ENCODE results near the gene GDPD5. TPM values are rescaled to one million over a fixed set of nuclear protein-coding genes. Genes with fewer than 3 reads are reported as not detected.

Gene GDPD5
- total and polyA plus RNA-seq, 9 of the 15 experiments (the other 6 are each of a cell fraction or from before 2014, with no cell fraction given): 0.32 to 27.3 (median 8.0) TPM

DNA sequence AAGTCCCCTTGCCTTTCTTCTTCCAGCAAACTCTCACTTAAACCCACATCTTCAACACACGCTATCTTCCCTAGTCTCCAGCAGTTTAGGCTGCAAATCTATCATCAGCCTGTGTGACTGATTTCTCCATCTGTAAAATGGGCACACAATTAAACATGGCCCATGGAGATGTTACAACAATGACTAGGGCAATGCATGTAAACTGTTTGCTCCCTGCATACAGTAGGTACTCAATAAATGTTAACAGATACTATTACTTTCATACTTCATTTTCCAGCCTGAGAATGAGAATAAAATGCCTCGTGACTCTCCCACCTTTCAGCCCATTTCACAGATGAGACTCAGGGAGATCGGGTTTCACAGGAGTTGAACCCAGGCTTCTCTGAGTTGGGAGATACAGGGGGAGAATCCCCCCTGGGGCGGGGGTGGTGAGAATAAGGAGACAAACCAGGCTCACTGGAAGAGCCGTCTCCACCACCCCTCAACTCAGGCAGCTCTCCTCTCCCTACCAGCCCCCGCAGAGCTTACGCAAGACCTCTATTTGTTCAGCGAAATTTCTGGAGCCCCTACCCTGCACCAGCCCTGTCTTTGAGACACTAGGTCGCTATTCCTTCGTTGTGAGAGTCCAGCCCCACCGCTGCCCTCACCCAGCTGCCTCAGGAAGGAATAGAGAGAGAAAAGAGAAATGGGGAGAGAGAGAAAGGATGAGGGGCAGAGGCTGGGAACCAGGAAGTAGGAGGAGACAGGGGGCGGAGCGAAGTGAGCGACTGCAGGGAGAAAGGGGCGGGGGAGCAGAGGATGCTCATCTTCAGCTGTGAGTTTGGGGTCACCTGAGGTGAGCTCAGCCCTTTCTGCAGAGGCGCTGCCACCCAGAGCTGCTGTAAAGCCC, 50.6 kb downstream of the GDPD5 start (continued):
- TF ChIP-seq TSC22D4 (tag; IDR thresholded peaks at IDR 0.05) (no peak), CAMTA2 (CRISPR knock-in tag; conservative IDR thresholded peaks at IDR 0.05) (no peak), NFXL1 (CRISPR knock-in tag; IDR thresholded peaks at IDR 0.05) (no peak), RBFOX2 (IDR thresholded peaks at IDR 0.05; ENCODE audit: low read depth, low read length) (peak; percentile 39; the same call in 1 of the 2 replicates), DACH1 (IDR thresholded peaks at IDR 0.05; ENCODE audit: partially characterized antibody) (no peak), HNRNPH1 (optimal IDR thresholded peaks at IDR 0.05; ENCODE audit: low read depth, low read length) (no peak), POLR2H (tag; IDR thresholded peaks at IDR 0.05; ENCODE audit: low read depth) (no peak), NCOA6 (IDR thresholded peaks at IDR 0.05) (no peak), KAT8 (IDR thresholded peaks at IDR 0.05; ENCODE audit: low read depth) (no peak), STAG1 (CRISPR knock-in tag; IDR thresholded peaks at IDR 0.05; ENCODE audit: borderline replicate concordance) (no peak; the same call in 1 of the 2 replicates), EWSR1 (IDR thresholded peaks at IDR 0.05; ENCODE audit: borderline replicate concordance, low read depth, partially characterized antibody) (no peak), TAF9B (IDR thresholded peaks at IDR 0.05; ENCODE audit: partially characterized antibody) (no peak), ZNF184 (CRISPR knock-in tag; IDR thresholded peaks at IDR 0.05) (no peak), CBX1 (IDR thresholded peaks at IDR 0.05; ENCODE audit: low read depth) (peak; percentile 42; the same call in 1 of the 2 replicates), KLF16 (IDR thresholded peaks at IDR 0.05) (no peak), NFRKB (IDR thresholded peaks at IDR 0.05; ENCODE audit: low read depth) (no peak)
- TF ChIP-seq, protein P1, sequence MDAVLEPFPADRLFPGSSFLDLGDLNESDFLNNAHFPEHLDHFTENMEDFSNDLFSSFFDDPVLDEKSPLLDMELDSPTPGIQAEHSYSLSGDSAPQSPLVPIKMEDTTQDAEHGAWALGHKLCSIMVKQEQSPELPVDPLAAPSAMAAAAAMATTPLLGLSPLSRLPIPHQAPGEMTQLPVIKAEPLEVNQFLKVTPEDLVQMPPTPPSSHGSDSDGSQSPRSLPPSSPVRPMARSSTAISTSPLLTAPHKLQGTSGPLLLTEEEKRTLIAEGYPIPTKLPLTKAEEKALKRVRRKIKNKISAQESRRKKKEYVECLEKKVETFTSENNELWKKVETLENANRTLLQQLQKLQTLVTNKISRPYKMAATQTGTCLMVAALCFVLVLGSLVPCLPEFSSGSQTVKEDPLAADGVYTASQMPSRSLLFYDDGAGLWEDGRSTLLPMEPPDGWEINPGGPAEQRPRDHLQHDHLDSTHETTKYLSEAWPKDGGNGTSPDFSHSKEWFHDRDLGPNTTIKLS (IDR thresholded peaks at IDR 0.05; ENCODE audit: borderline replicate concordance, low read depth): 0 out of 2 replicates have a peak, but pooled peaks have one; percentile 26
- TF ChIP-seq, protein P2, sequence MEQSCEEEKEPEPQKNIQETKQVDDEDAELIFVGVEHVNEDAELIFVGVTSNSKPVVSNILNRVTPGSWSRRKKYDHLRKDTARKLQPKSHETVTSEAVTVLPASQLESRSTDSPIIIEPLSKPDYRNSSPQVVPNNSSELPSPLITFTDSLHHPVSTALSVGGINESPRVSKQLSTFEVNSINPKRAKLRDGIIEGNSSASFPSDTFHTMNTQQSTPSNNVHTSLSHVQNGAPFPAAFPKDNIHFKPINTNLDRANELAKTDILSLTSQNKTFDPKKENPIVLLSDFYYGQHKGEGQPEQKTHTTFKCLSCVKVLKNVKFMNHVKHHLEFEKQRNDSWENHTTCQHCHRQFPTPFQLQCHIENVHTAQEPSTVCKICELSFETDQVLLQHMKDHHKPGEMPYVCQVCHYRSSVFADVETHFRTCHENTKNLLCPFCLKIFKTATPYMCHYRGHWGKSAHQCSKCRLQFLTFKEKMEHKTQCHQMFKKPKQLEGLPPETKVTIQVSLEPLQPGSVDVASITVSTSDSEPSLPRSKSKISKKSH (CRISPR knock-in tag; IDR thresholded peaks at IDR 0.05): no peak
- TF ChIP-seq, protein P3, sequence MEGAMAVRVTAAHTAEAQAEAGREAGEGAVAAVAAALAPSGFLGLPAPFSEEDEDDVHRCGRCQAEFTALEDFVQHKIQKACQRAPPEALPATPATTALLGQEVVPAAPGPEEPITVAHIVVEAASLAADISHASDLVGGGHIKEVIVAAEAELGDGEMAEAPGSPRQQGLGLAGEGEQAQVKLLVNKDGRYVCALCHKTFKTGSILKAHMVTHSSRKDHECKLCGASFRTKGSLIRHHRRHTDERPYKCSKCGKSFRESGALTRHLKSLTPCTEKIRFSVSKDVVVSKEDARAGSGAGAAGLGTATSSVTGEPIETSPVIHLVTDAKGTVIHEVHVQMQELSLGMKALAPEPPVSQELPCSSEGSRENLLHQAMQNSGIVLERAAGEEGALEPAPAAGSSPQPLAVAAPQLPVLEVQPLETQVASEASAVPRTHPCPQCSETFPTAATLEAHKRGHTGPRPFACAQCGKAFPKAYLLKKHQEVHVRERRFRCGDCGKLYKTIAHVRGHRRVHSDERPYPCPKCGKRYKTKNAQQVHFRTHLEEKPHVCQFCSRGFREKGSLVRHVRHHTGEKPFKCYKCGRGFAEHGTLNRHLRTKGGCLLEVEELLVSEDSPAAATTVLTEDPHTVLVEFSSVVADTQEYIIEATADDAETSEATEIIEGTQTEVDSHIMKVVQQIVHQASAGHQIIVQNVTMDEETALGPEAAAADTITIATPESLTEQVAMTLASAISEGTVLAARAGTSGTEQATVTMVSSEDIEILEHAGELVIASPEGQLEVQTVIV (CRISPR knock-in tag; IDR thresholded peaks at IDR 0.05; ENCODE audit: borderline replicate concordance): no peak
- TF ChIP-seq, protein P4, sequence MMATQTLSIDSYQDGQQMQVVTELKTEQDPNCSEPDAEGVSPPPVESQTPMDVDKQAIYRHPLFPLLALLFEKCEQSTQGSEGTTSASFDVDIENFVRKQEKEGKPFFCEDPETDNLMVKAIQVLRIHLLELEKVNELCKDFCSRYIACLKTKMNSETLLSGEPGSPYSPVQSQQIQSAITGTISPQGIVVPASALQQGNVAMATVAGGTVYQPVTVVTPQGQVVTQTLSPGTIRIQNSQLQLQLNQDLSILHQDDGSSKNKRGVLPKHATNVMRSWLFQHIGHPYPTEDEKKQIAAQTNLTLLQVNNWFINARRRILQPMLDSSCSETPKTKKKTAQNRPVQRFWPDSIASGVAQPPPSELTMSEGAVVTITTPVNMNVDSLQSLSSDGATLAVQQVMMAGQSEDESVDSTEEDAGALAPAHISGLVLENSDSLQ (IDR thresholded peaks at IDR 0.05): peak; percentile 92
